MM.1S (cell line): ENCODE results near the gene NRG2.

Source experiments
- CTCF ChIP-seq: fragments of 300-600 bp; sonication (generic); IDR thresholded peaks from 2 replicates; pipeline ENCODE4 v1.5.1; 2016; ENCODE audit warnings: antibody characterized with exemption, low read length, mixed read lengths
- EZH2 ChIP-seq: fragments of 300-600 bp; sonication (generic); optimal IDR thresholded peaks from 2 replicates; pipeline ENCODE3; 2017; ENCODE audit warnings: low read depth, mild to moderate bottlenecking, antibody characterized with exemption, low read length, mixed read lengths
- EZH2phosphoT487 ChIP-seq: fragments of 300-600 bp; sonication (generic); IDR thresholded peaks from 2 replicates; pipeline ENCODE4 v1.6.1; 2018; ENCODE audit warnings: antibody characterized with exemption, low read length

GRCh38 chr5:139884144-139884543, 159.0 kb downstream of the NRG2 start:
- TF ChIP-seq CTCF, result no peak
- no peak for TF ChIP-seq EZH2
- TF ChIP-seq EZH2phosphoT487, result no peak
